ENCODE data around the gene CAST. TPM values are rescaled to one million over a fixed set of nuclear protein-coding genes. Genes with fewer than 3 reads are reported as not detected.
A peak's percentile ranks its signal among the peaks of the same experiment; 100 is the strongest.

Gene CAST
- total and polyA plus RNA-seq, 4 experiments from 2014 or later: 24.0 to 207 (median 147) TPM

DNA sequence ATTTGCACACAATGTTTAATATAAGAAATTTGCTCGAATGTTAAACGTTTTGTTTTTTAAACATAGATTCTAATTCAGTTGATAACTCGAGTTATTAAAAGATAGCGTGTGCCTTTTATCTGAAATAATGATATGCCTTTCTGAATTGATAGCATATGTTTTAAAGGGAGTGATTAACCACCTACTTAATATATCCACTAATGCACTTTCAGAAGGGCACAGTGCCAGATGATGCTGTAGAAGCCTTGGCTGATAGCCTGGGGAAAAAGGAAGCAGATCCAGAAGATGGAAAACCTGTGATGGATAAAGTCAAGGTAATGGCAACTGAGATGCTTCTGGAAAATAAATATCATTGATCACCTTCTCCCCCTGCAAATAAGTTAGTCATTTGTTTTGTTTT, 91.7 kb downstream of the CAST start:
- CTCF ChIA-PET (ENCODE audit: partially characterized antibody): interaction anchor here (0.7 to 2.1 kb wide), 13 partner anchors 8 to 410 kb away, joined by 3 to 13 read pairs (median 3); no protein-coding TSS in a partner anchor
- Mint-ChIP-seq H3K27ac (peak overlapping the region in 2 of 7 donors; percentile 17 to 81), H3K4me3 (no peak overlapping the region), H3K36me3 (peaks cover 54 to 84% of the 10 kb centered on the region in 2 donors), H3K4me1 (peaks cover 0 to 3% (median under 1%) of the 10 kb centered on the region in 4 donors), H3K27me3 (no peaks in the 10 kb centered on the region), H3K9me3 (no peaks in the 10 kb centered on the region)
- no peaks in the 10 kb centered on the region for H3K4me1 ChIP-seq (ENCODE audit: insufficient read depth, low read length)
- DNase-seq: no peak
- POLR2A ChIA-PET (ENCODE audit: partially characterized antibody): no interaction called here
- no peaks in the 10 kb centered on the region for H3K27me3 ChIP-seq (ENCODE audit: insufficient read depth, low read length)
- no peaks in the 10 kb centered on the region for H3K9me3 ChIP-seq (ENCODE audit: control insufficient read depth in 1 of 2, low read length in 2 of 2)
- no peak overlapping the region for H3K27ac ChIP-seq (ENCODE audit: low read depth, low read length)
- intact Hi-C loops (cut with micrococcal nuclease): loop anchor here (10.0 kb wide), 1 partner anchor 251 kb away; no protein-coding TSS in a partner anchor
- H3K4me3 ChIP-seq (ENCODE audit: low read length in 2 of 2): no peak overlapping the region
- H3K36me3 ChIP-seq (ENCODE audit: insufficient read depth, low read length): peaks cover 69% of the 10 kb centered on the region

DNA sequence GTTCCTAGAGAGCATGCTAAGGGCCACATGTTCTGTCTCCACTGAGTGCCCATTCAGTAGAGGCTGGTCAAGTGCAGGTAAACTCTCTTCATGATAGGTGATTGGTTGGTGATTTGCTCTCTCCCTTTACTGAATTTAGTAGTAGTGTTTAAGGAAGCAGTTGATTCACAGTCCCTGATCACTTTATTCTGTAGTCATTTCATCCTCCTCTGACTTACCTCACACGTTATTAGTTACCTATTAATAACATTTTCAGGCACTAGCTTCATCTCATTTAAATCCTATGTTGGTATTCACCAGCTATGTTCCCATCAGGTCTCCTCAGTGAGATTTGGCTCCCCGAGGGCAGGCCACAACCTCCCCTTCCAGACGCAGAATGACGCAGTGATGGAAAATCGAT, 93.7 kb downstream of the CAST start:
- ChIA-PET CTCF (ENCODE audit: partially characterized antibody) (interaction anchor here (1.9 to 2.1 kb wide), 2 partner anchors 13 to 406 kb away, joined by 6 to 7 read pairs; no protein-coding TSS in a partner anchor), POLR2A (ENCODE audit: partially characterized antibody) (no interaction called here)
- H3K27ac Mint-ChIP-seq: peak overlapping the region in 3 of 7 donors; percentile 8 to 37 (median 26)
- no peaks in the 10 kb centered on the region for H3K9me3 ChIP-seq (ENCODE audit: control insufficient read depth in 1 of 2, low read length in 2 of 2)
- no peak overlapping the region for H3K27ac ChIP-seq (ENCODE audit: low read depth, low read length)
- no peaks in the 10 kb centered on the region for H3K27me3 ChIP-seq (ENCODE audit: insufficient read depth, low read length)
- H3K4me1 Mint-ChIP-seq: peaks cover 0 to 5% (median under 1%) of the 10 kb centered on the region in 4 donors
- intact Hi-C loops (cut with micrococcal nuclease): loop anchor here (10.0 kb wide), 1 partner anchor 249 kb away; no protein-coding TSS in a partner anchor
- no peaks in the 10 kb centered on the region for H3K4me1 ChIP-seq (ENCODE audit: insufficient read depth, low read length)
- H3K9me3 Mint-ChIP-seq: no peaks in the 10 kb centered on the region
- no peak for DNase-seq
- H3K4me3 Mint-ChIP-seq: no peak overlapping the region
- no peak overlapping the region for H3K4me3 ChIP-seq (ENCODE audit: low read length in 2 of 2)
- peaks cover 44 to 76% of the 10 kb centered on the region in 2 donors for H3K36me3 Mint-ChIP-seq
- no peaks in the 10 kb centered on the region for H3K27me3 Mint-ChIP-seq
- H3K36me3 ChIP-seq (ENCODE audit: insufficient read depth, low read length): peaks cover 58% of the 10 kb centered on the region

DNA sequence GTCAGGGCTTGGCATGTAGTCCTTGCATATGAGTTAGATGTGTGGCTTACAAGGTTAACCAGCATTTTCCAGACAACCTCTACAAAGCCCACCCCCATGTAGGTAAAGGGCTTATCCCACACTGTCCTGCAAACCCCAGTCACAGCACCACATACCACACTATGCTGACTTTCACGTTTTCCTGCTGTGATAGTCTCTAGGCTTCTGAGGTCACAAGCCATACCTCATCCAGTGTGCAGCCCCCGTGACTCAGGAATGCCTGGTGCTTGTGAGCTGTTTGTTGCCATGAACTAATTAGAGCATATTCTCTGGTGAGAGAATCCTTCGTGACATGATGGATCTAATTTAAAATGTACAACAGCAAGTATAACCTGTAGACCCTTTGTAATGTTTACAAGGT, 94.8 kb downstream of the CAST start:
- no peak overlapping the region for H3K4me3 ChIP-seq (ENCODE audit: low read length in 2 of 2)
- H3K27me3 ChIP-seq (ENCODE audit: insufficient read depth, low read length): no peaks in the 10 kb centered on the region
- intact Hi-C loops (cut with micrococcal nuclease): loop anchor here (10.0 kb wide), 1 partner anchor 248 kb away; no protein-coding TSS in a partner anchor
- H3K36me3 ChIP-seq (ENCODE audit: insufficient read depth, low read length): peaks cover 58% of the 10 kb centered on the region
- no peak overlapping the region for H3K27ac ChIP-seq (ENCODE audit: low read depth, low read length)
- H3K4me1 ChIP-seq (ENCODE audit: insufficient read depth, low read length): no peaks in the 10 kb centered on the region
- Mint-ChIP-seq H3K27me3 (no peaks in the 10 kb centered on the region), H3K27ac (peak overlapping the region in 3 of 7 donors; percentile 38 to 79 (median 44)), H3K9me3 (no peaks in the 10 kb centered on the region), H3K4me1 (peaks cover 0 to 5% (median under 1%) of the 10 kb centered on the region in 4 donors), H3K4me3 (no peak overlapping the region), H3K36me3 (peaks cover 41 to 69% of the 10 kb centered on the region in 2 donors)
- ChIA-PET POLR2A (ENCODE audit: partially characterized antibody) (interaction anchor here (2.1 kb wide), 1 partner anchor 51 kb away, joined by 7 read pairs; the partner anchor contains the start of gene ERAP1), CTCF (ENCODE audit: partially characterized antibody) (interaction anchor here (1.9 to 2.0 kb wide), 2 partner anchors 112 to 405 kb away, joined by 7 read pairs; no protein-coding TSS in a partner anchor)
- no peaks in the 10 kb centered on the region for H3K9me3 ChIP-seq (ENCODE audit: control insufficient read depth in 1 of 2, low read length in 2 of 2)
- no peak for DNase-seq

DNA sequence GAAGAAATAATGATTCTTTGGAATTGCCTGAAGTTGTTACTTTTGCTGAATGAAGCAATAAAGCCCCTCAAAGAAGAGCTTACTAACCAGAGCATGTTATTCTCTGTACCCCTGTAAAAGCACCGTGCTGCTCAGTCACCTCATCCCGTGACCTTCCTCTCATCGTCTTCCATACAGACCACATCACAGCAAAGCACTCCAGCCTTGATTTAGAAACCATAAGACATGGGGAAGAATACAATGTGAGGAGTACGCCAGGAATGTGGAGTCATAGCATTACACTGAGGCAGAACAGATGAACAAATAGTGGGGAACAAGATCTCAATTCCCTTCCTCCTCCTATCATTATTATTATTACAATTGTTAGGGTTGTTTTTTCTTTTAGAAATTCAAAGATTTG, 96.4 kb downstream of the CAST start:
- H3K4me1 ChIP-seq (ENCODE audit: insufficient read depth, low read length): no peaks in the 10 kb centered on the region
- no peaks in the 10 kb centered on the region for H3K27me3 Mint-ChIP-seq
- no peak overlapping the region for H3K4me3 ChIP-seq (ENCODE audit: low read length in 2 of 2)
- CTCF ChIA-PET (ENCODE audit: partially characterized antibody): interaction anchor here (1.0 to 2.0 kb wide), 3 partner anchors 14 to 403 kb away, joined by 3 to 7 read pairs (median 4); no protein-coding TSS in a partner anchor
- no peaks in the 10 kb centered on the region for H3K9me3 Mint-ChIP-seq
- no peak overlapping the region for H3K27ac ChIP-seq (ENCODE audit: low read depth, low read length)
- peaks cover 61% of the 10 kb centered on the region for H3K36me3 ChIP-seq (ENCODE audit: insufficient read depth, low read length)
- H3K9me3 ChIP-seq (ENCODE audit: control insufficient read depth in 1 of 2, low read length in 2 of 2): no peaks in the 10 kb centered on the region
- POLR2A ChIA-PET (ENCODE audit: partially characterized antibody): interaction anchor here (2.1 kb wide), 1 partner anchor 49 kb away, joined by 7 read pairs; the partner anchor contains the start of gene ERAP1
- H3K4me3 Mint-ChIP-seq: no peak overlapping the region
- intact Hi-C loops (cut with micrococcal nuclease): loop anchor here (10.0 kb wide), 1 partner anchor 246 kb away; no protein-coding TSS in a partner anchor
- peak overlapping the region in 4 of 7 donors; percentile 34 to 76 (median 42) for H3K27ac Mint-ChIP-seq
- no peak for DNase-seq
- peaks cover 40 to 71% of the 10 kb centered on the region in 2 donors for H3K36me3 Mint-ChIP-seq
- H3K4me1 Mint-ChIP-seq: peaks cover 0 to 8% (median 3%) of the 10 kb centered on the region in 4 donors
- no peaks in the 10 kb centered on the region for H3K27me3 ChIP-seq (ENCODE audit: insufficient read depth, low read length)

DNA sequence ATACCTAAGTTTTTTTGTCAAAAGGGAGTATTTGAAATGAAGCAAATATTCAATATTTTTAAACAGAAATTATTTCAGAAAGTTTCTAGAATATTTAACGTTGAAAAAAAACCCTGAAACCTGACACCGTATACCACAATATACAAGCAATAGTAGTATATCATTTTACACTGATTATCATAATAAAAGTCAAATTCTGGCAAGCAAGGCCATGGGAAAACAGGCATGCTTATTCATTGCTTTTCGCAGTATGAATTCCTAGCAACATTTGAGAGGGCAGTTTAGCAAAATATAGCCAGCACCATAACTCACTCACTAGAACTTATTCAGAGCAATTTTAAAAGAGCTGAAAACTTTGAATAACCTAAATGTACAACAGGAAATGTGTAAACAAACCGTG, 99.4 kb downstream of the CAST start:
- intact Hi-C loops (cut with micrococcal nuclease): no loop called here
- H3K4me3 ChIP-seq (ENCODE audit: low read length in 2 of 2): no peak overlapping the region
- H3K4me1 Mint-ChIP-seq: peaks cover 0 to 8% (median 3%) of the 10 kb centered on the region in 4 donors
- peaks cover 29 to 71% of the 10 kb centered on the region in 2 donors for H3K36me3 Mint-ChIP-seq
- H3K4me3 Mint-ChIP-seq: no peak overlapping the region
- no peak overlapping the region for H3K27ac ChIP-seq (ENCODE audit: low read depth, low read length)
- H3K27me3 ChIP-seq (ENCODE audit: insufficient read depth, low read length): no peaks in the 10 kb centered on the region
- H3K9me3 Mint-ChIP-seq: no peaks in the 10 kb centered on the region
- peak overlapping the region in 2 of 7 donors; percentile 12 to 57 for H3K27ac Mint-ChIP-seq
- ChIA-PET POLR2A (ENCODE audit: partially characterized antibody) (interaction anchor here (1.8 kb wide), 1 partner anchor 46 kb away, joined by 9 read pairs; the partner anchor contains the start of gene ERAP1), CTCF (ENCODE audit: partially characterized antibody) (interaction anchor here (0.9 to 3.5 kb wide), 7 partner anchors 9 to 400 kb away, joined by 3 to 30 read pairs (median 3); no protein-coding TSS in a partner anchor)
- H3K36me3 ChIP-seq (ENCODE audit: insufficient read depth, low read length): peaks cover 47% of the 10 kb centered on the region
- H3K9me3 ChIP-seq (ENCODE audit: control insufficient read depth in 1 of 2, low read length in 2 of 2): no peaks in the 10 kb centered on the region
- H3K27me3 Mint-ChIP-seq: no peaks in the 10 kb centered on the region
- DNase-seq: no peak
- H3K4me1 ChIP-seq (ENCODE audit: insufficient read depth, low read length): no peaks in the 10 kb centered on the region

DNA sequence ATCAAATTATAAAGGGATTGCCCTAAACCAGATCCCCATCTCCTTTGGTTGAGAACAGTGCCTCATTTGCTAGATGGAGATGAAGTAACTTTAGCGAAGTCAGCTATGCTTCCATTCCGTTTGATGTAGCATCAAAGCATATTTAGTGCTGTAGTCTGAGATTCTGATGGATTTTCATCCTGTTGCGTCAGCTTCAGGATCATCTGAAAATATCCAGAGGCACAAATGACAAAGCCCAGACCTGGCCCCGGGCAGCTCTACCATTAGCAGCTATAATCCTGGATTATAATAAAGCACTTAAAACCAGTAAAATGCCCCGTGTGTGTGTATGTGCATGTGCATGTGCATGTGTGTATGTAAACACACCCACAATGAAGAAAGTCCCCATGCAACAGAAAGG, 100.8 kb downstream of the CAST start:
- Histone ChIP-seq H3K27ac (ENCODE audit: low read depth, low read length) (no peak overlapping the region), H3K4me3 (ENCODE audit: low read length in 2 of 2) (no peak overlapping the region), H3K27me3 (ENCODE audit: insufficient read depth, low read length) (no peaks in the 10 kb centered on the region), H3K4me1 (ENCODE audit: insufficient read depth, low read length) (no peaks in the 10 kb centered on the region), H3K36me3 (ENCODE audit: insufficient read depth, low read length) (peaks cover 53% of the 10 kb centered on the region), H3K9me3 (ENCODE audit: control insufficient read depth in 1 of 2, low read length in 2 of 2) (no peaks in the 10 kb centered on the region)
- Mint-ChIP-seq H3K4me1 (peaks cover 0 to 6% (median 2%) of the 10 kb centered on the region in 4 donors), H3K9me3 (no peaks in the 10 kb centered on the region), H3K27me3 (no peaks in the 10 kb centered on the region), H3K4me3 (no peak overlapping the region), H3K27ac (peak overlapping the region in 4 of 7 donors; percentile 1 to 36 (median 14)), H3K36me3 (peaks cover 25 to 70% of the 10 kb centered on the region in 2 donors)
- POLR2A ChIA-PET (ENCODE audit: partially characterized antibody): interaction anchor here (1.8 kb wide), 1 partner anchor 45 kb away, joined by 9 read pairs; the partner anchor contains the start of gene ERAP1
- no peak for DNase-seq
- CTCF ChIA-PET (ENCODE audit: partially characterized antibody): interaction anchor here (1.0 to 3.5 kb wide), 5 partner anchors 11 to 399 kb away, joined by 3 to 30 read pairs (median 5); no protein-coding TSS in a partner anchor
- intact Hi-C loops (cut with micrococcal nuclease): no loop called here

DNA sequence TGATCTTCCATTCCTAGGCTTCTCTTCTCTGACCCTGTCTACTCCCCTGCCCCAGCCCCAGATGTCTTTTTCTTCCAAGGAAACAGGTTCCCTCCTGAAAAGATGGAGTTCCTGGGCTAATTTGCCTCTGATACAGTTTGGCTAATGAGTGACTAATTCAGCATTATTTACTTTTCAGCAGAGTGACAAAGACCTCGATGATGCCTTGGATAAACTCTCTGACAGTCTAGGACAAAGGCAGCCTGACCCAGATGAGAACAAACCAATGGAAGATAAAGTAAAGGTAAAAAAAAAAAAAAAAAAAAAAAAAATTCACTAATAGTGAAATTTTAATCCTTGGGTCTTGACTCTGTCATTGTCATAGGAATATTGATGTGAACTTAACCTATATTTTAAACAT, 102.9 kb downstream of the CAST start:
- POLR2A ChIA-PET (ENCODE audit: partially characterized antibody): interaction anchor here (1.0 kb wide), 1 partner anchor 11 kb away, joined by 5 read pairs; no protein-coding TSS in a partner anchor
- H3K9me3 Mint-ChIP-seq: no peaks in the 10 kb centered on the region
- peaks cover 38 to 75% of the 10 kb centered on the region in 2 donors for H3K36me3 Mint-ChIP-seq

More for the DNA sequence above, 102.9 kb downstream of the CAST start:
- Histone ChIP-seq H3K4me1 (ENCODE audit: insufficient read depth, low read length) (no peaks in the 10 kb centered on the region), H3K36me3 (ENCODE audit: insufficient read depth, low read length) (peaks cover 58% of the 10 kb centered on the region), H3K9me3 (ENCODE audit: control insufficient read depth in 1 of 2, low read length in 2 of 2) (no peaks in the 10 kb centered on the region), H3K27me3 (ENCODE audit: insufficient read depth, low read length) (no peaks in the 10 kb centered on the region), H3K4me3 (ENCODE audit: low read length in 2 of 2) (no peak overlapping the region), H3K27ac (ENCODE audit: low read depth, low read length) (no peak overlapping the region)
- H3K4me1 Mint-ChIP-seq: peaks cover 3 to 10% (median 4%) of the 10 kb centered on the region in 4 donors
- H3K4me3 Mint-ChIP-seq: no peak overlapping the region
- peak overlapping the region; percentile 8 to 83 (median 59) for H3K27ac Mint-ChIP-seq
- CTCF ChIA-PET (ENCODE audit: partially characterized antibody): interaction anchor here (1.0 kb wide), 2 partner anchors 11 to 23 kb away, joined by 3 read pairs; no protein-coding TSS in a partner anchor
- DNase-seq: no peak
- no peaks in the 10 kb centered on the region for H3K27me3 Mint-ChIP-seq
- intact Hi-C loops (cut with micrococcal nuclease): no loop called here
